ENCODE data around the gene RER1.

GRCh38 chr1:2445823-2446215 is 54.2 kb downstream of the RER1 start:
- TF ChIP-seq CTCF (IDR thresholded peaks at IDR 0.05) (no peak), POLR2A (IDR thresholded peaks at IDR 0.05) (no peak)
